GM19238 (cell line): Measurements from ENCODE around the gene COL5A1.

Experiments used
- DNase-seq: peaks from one replicate; pipeline ENCODE4 v3.0.0; 2011; ENCODE audit warnings: low spot score; ENCODE audit not compliant: insufficient read length

COL5A1 gene

GRCh38 chr9:134765785-134766184 is 124.2 kb downstream of the COL5A1 start:
- no peak for DNase-seq

GRCh38 chr9:134766587-134766986 is 125.0 kb downstream of the COL5A1 start:
- no peak for DNase-seq

- DNase-seq: no peak
These were observed 126.7 kb downstream of the COL5A1 start for GRCh38 chr9:134768332-134768708.

GRCh38 chr9:134768709-134769351 is 127.2 kb downstream of the COL5A1 start:
- DNase-seq: no peak

- peak; percentile 56 for DNase-seq
These were observed 129.7 kb downstream of the COL5A1 start for GRCh38 chr9:134770972-134771971.

- no peak for DNase-seq
These were observed 130.7 kb downstream of the COL5A1 start for GRCh38 chr9:134772331-134772730.

GRCh38 chr9:134773842-134774241 is 132.2 kb downstream of the COL5A1 start:
- no peak for DNase-seq

GRCh38 chr9:134774410-134774809 is 132.8 kb downstream of the COL5A1 start:
- no peak for DNase-seq

- DNase-seq: no peak
These were observed 133.7 kb downstream of the COL5A1 start for GRCh38 chr9:134775081-134775951.

GRCh38 chr9:134776080-134776796 is 134.6 kb downstream of the COL5A1 start:
- no peak for DNase-seq

- DNase-seq: no peak
These were observed 135.6 kb downstream of the COL5A1 start for GRCh38 chr9:134777153-134777552.

- DNase-seq: no peak
These were observed 136.6 kb downstream of the COL5A1 start for GRCh38 chr9:134778156-134778555.

- no peak for DNase-seq
These were observed 137.3 kb downstream of the COL5A1 start for GRCh38 chr9:134778841-134779411.

- DNase-seq: no peak
These were observed 138.0 kb downstream of the COL5A1 start for GRCh38 chr9:134779640-134780039.

- no peak for DNase-seq
These were observed 140.1 kb downstream of the COL5A1 start for GRCh38 chr9:134781591-134782302.

- no peak for DNase-seq
These were observed 141.5 kb downstream of the COL5A1 start for GRCh38 chr9:134782921-134783698.

GRCh38 chr9:134783699-134784039 is 142.1 kb downstream of the COL5A1 start:
- no peak for DNase-seq

GRCh38 chr9:134784577-134785305 is 143.1 kb downstream of the COL5A1 start:
- no peak for DNase-seq
